ENCODE measurements around the gene PAPOLB.

Gene PAPOLB

GRCh38 chr7:4876586-4876985 is 14.8 kb upstream of the PAPOLB start:
- DNase-seq, result no peak

GRCh38 chr7:4875391-4875790 is 13.6 kb upstream of the PAPOLB start:
- DNase-seq, result no peak

- no peak for DNase-seq
These were observed 11.5 kb upstream of the PAPOLB start for GRCh38 chr7:4873071-4873944.

GRCh38 chr7:4871930-4872675 is 10.3 kb upstream of the PAPOLB start:
- no peak for DNase-seq

GRCh38 chr7:4871056-4871680 is 9.3 kb upstream of the PAPOLB start:
- no peak for DNase-seq

GRCh38 chr7:4868493-4868892 is 6.7 kb upstream of the PAPOLB start:
- no peak for DNase-seq

GRCh38 chr7:4866528-4867496 is 5.0 kb upstream of the PAPOLB start:
- no peak for DNase-seq

- DNase-seq, result no peak
These were observed 326 bp upstream of the PAPOLB start for GRCh38 chr7:4862156-4862555.

- DNase-seq, result no peak
These were observed 603 bp downstream of the PAPOLB start for GRCh38 chr7:4861227-4861626.

- no peak for DNase-seq
These were observed 4.6 kb downstream of the PAPOLB start for GRCh38 chr7:4857189-4857588.

GRCh38 chr7:4856336-4857057 is 5.3 kb downstream of the PAPOLB start:
- DNase-seq, result no peak

GRCh38 chr7:4854916-4855315 is 6.9 kb downstream of the PAPOLB start:
- DNase-seq, result no peak

- DNase-seq, result no peak
These were observed 10.1 kb downstream of the PAPOLB start for GRCh38 chr7:4851459-4852422.

GRCh38 chr7:4850262-4850795 is 11.5 kb downstream of the PAPOLB start:
- no peak for DNase-seq

- DNase-seq, result peak; percentile 22
These were observed 12.4 kb downstream of the PAPOLB start for GRCh38 chr7:4849390-4849789.

- no peak for DNase-seq
These were observed 16.1 kb downstream of the PAPOLB start for GRCh38 chr7:4845740-4846142.

- DNase-seq, result no peak
These were observed 19.3 kb downstream of the PAPOLB start for GRCh38 chr7:4842319-4843064.

GRCh38 chr7:4841836-4842235 is 20.0 kb downstream of the PAPOLB start:
- DNase-seq, result no peak

- no peak for DNase-seq
These were observed 20.6 kb downstream of the PAPOLB start for GRCh38 chr7:4841007-4841784.
